HCT116 (cell line): ENCODE data around the gene ECM1. TPM values are rescaled to one million over a fixed set of nuclear protein-coding genes. Genes with fewer than 3 reads are reported as not detected.

Experiments used
- ATAC-seq: fragments of 200-7000 bp; cut with Tn5 transposase; 2 replicates; pipeline ENCODE4 v1.9.1; 2020; ENCODE audit warnings: mild to moderate bottlenecking, moderate library complexity
- BruUV-seq: library from RNA; stranded (reverse); fragments of 400-500 nt; replicated peaks from 2 replicates; lab custom pipeline; 2021; lab: Mats Ljungman, UMichigan
- CTCF ChIA-PET: fragments of 300-600 bp; sonication (Branson Sonifier 250); formaldehyde crosslinking; loops from one replicate; lab custom pipeline; 2021; ENCODE audit warnings: antibody characterized with exemption; lab: Charles Lee
- POLR2A ChIA-PET: fragments of 300-600, 350-600 bp; sonication (Branson Sonifier 250); formaldehyde crosslinking; loops from one replicate; lab custom pipeline; 2021; ENCODE audit warnings: antibody characterized with exemption; lab: Charles Lee
- RAD21 ChIA-PET, 2 experiments: fragments of 300-600 bp; sonication (Branson Sonifier 250); formaldehyde crosslinking; loops; one replicate each; lab custom pipeline; 2023; ENCODE audit warnings: low total read pairs in 2 of 2; ENCODE audit not compliant: uncharacterized antibody in 2 of 2, unreplicated experiment in 2 of 2, low non-redundant PET in 1 of 2; lab: Charles Lee
- DNase-seq: peaks from one replicate; pipeline ENCODE4 v3.0.0-alpha.2; 2010; ENCODE audit warnings: low read depth, low spot score
- H2AFZ ChIP-seq: fragments of 200-600 bp; shearing (Covaris generic), sonication (generic); 2 replicates; pipeline ENCODE4 v1.6.1; 2017; ENCODE audit warnings: low read depth, mixed run types, mixed read lengths, antibody characterized with exemption, low read length; ENCODE audit not compliant: poor library complexity, severe bottlenecking
- H3K27ac ChIP-seq: 2 replicates; pipeline ENCODE4 v1.5.1; 2012; ENCODE audit warnings: low read depth, low read length
- H3K27me3 ChIP-seq: fragments of 200-600 bp; sonication (generic); 2 replicates; pipeline ENCODE4 v1.6.1; 2016; ENCODE audit warnings: mixed run types, low read length, mixed read lengths; ENCODE audit not compliant: insufficient read depth
- H3K36me3 ChIP-seq, 2 experiments: fragments of 200-500 bp in 1 of 2; fragments of 200-600 bp in 1 of 2; sonication (Bioruptor generic) in 1 of 2; sonication (generic) in 1 of 2; 2 replicates each; pipeline versions ENCODE4 v1.5.1 to v1.6.1; 2014 to 2016; ENCODE audit warnings: low read length in 2 of 2, inconsistent platforms in 1 of 2, mixed read lengths in 1 of 2, mixed run types in 1 of 2; ENCODE audit not compliant: insufficient read depth in 2 of 2, control insufficient read depth in 1 of 2
- H3K4me1 ChIP-seq, 2 experiments: fragments of 200-600 bp in 1 of 2; sonication (generic) in 1 of 2; 2 replicates each; pipeline versions ENCODE4 v1.5.1 to v1.6.1; 2012 to 2017; ENCODE audit warnings: low read length in 2 of 2, inconsistent platforms in 1 of 2, mild to moderate bottlenecking in 1 of 2, mixed read lengths in 1 of 2, mixed run types in 1 of 2, moderate library complexity in 1 of 2; ENCODE audit not compliant: insufficient read depth in 2 of 2, control insufficient read depth in 1 of 2
- H3K4me2 ChIP-seq: fragments of 200-600 bp; sonication (generic); 2 replicates; pipeline ENCODE4 v1.6.1; 2017; ENCODE audit warnings: mixed run types, low read length, mixed read lengths
- H3K4me3 ChIP-seq, 2 experiments: fragments of 200-600 bp in 1 of 2; sonication (generic) in 1 of 2; replicated peaks in 1 of 2; 2 replicates each; pipeline ENCODE4 v1.5.1; 2011 to 2016; ENCODE audit warnings: low read length in 2 of 2, control low read depth in 1 of 2, low read depth in 1 of 2, mild to moderate bottlenecking in 1 of 2, mixed read lengths in 1 of 2, mixed run types in 1 of 2
- H3K79me2 ChIP-seq: fragments of 200-600 bp; sonication (generic); 2 replicates; pipeline ENCODE4 v1.6.1; 2017; ENCODE audit warnings: mild to moderate bottlenecking, mixed run types, low read length, moderate library complexity, mixed read lengths; ENCODE audit not compliant: insufficient read depth
- H3K9ac ChIP-seq: fragments of 200-600 bp; sonication (generic); 2 replicates; pipeline ENCODE4 v1.6.1; 2016; ENCODE audit warnings: low read length, mixed read lengths
- H3K9me2 ChIP-seq: fragments of 200-600 bp; sonication (generic), shearing (Covaris generic); 2 replicates; pipeline ENCODE4 v1.6.1; 2017; ENCODE audit warnings: mixed run types, mild to moderate bottlenecking, moderate library complexity; ENCODE audit not compliant: insufficient read depth
- H3K9me3 ChIP-seq, 2 experiments: fragments of 200-500 bp in 1 of 2; fragments of 200-600 bp in 1 of 2; sonication (Bioruptor generic) in 1 of 2; sonication (generic) in 1 of 2; 2 replicates each; pipeline ENCODE4 v1.6.1; 2014 to 2017; ENCODE audit warnings: low read length in 2 of 2, mixed read lengths in 2 of 2, inconsistent platforms in 1 of 2, low read depth in 1 of 2, mild to moderate bottlenecking in 1 of 2, mixed run types in 1 of 2, moderate library complexity in 1 of 2; ENCODE audit not compliant: control insufficient read depth in 1 of 2, insufficient read depth in 1 of 2
- H4K20me1 ChIP-seq: fragments of 200-600 bp; sonication (generic), shearing (Covaris generic); 2 replicates; pipeline ENCODE4 v1.6.1; 2017; ENCODE audit warnings: mixed run types, mild to moderate bottlenecking, moderate library complexity; ENCODE audit not compliant: insufficient read depth
- ATF3 ChIP-seq: IDR thresholded peaks from 2 replicates; pipeline ENCODE4 v1.6.1; 2012
- CEBPB ChIP-seq: IDR thresholded peaks from 2 replicates; pipeline ENCODE4 v1.6.1; 2012; ENCODE audit warnings: low read depth
- EZH2phosphoT487 ChIP-seq: fragments of 200-600 bp; IDR thresholded peaks from 2 replicates; pipeline ENCODE4 v1.6.1; 2018; ENCODE audit warnings: antibody characterized with exemption, borderline replicate concordance
- JUND ChIP-seq: IDR thresholded peaks from 2 replicates; pipeline ENCODE4 v1.6.1; 2012
- SIN3A ChIP-seq: IDR thresholded peaks from 2 replicates; pipeline ENCODE4 v1.6.1; 2012; ENCODE audit warnings: low read depth
- SP1 ChIP-seq: IDR thresholded peaks from 2 replicates; pipeline ENCODE4 v1.6.1; 2012; ENCODE audit warnings: low read depth
- YY1 ChIP-seq: IDR thresholded peaks from 2 replicates; pipeline ENCODE4 v1.6.1; 2011; ENCODE audit warnings: low read length, low read depth, moderate library complexity, mild to moderate bottlenecking; ENCODE audit not compliant: insufficient replicate concordance; ENCODE audit errors: extremely low read depth
- ZFX ChIP-seq: fragments of 450-650 bp; IDR thresholded peaks from 2 replicates; pipeline ENCODE4 v1.6.1; 2017
- ZNF274 ChIP-seq: fragments of 200-500 bp; sonication (Bioruptor generic); IDR thresholded peaks from 2 replicates; pipeline ENCODE4 v1.6.1; 2014; ENCODE audit warnings: mild to moderate bottlenecking, low read depth, low read length, inconsistent platforms
- intact Hi-C: fragments of 100-400 bp; cut with micrococcal nuclease; formaldehyde crosslinking; loops from 2 replicates; pipeline ENCODE4 v1.10.0; 2022
- total RNA-seq: library from RNA; stranded (reverse); gene quantifications from one replicate; pipeline ENCODE4 v1.2.1, GENCODE V29; 2021; ENCODE audit not compliant: unreplicated experiment
- TF ChIP-seq, protein P1 (sequence below): IDR thresholded peaks from 2 replicates; pipeline ENCODE4 v1.6.1; 2012

ECM1 gene
- total RNA-seq, 1 experiment from 2014 or later, result 2.0 TPM

GRCh38 chr1:150545486-150546032 lies 37.6 kb downstream of the ECM1 start (continued):
- no peak for TF ChIP-seq ATF3
- TF ChIP-seq ZFX, result no peak
- TF ChIP-seq SP1, result no peak

DNA sequence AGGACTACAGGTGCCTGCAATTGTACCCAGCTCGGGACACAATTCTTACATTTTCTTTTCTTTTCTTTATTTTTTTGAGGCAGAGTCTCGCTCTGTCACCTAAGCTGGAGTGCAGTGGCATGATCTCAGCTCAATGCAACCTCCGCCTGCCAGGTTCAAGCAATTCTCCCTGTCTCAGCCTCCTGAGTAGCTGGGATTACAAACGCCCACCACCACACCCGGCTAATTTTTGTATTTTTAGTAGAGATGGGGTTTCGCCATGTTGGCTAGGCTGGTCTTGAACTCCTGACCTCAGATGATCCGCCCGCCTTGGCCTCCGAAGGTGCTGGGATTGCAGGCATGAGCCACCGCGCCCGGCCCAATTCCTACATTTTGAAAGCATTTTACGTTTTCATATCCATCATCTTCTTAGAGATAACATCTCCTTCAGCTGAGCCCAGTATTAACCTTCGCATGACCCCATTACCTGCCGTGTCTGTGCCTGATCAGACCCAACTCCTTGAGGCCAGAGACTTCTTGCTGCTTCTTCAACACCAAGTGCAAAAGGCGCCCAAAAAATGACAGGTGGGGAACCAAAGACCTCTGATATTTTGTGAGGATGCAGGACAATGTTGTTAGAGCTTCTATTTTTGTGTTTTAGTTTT lies 38.5 kb downstream of the ECM1 start:
- TSS peak; percentile 40 for BruUV-seq
- ChIA-PET POLR2A (no interaction called here), CTCF (interaction anchor here (4.8 kb wide), 1 partner anchor 14 kb away, joined by 35 read pairs; no protein-coding TSS in a partner anchor), RAD21 (no interaction called here)
- peaks cover 6 to 18% of the 10 kb centered on the region in 2 experiments; a peak in 3 of 4 replicates for H3K4me1 ChIP-seq
- no peaks in the 10 kb centered on the region for H3K36me3 ChIP-seq
- TF ChIP-seq ZNF274, result no peak
- no peaks in the 10 kb centered on the region for H4K20me1 ChIP-seq
- DNase-seq (no peak), ATAC-seq (no peak)
- H3K9ac ChIP-seq, result no peak overlapping the region
- H2AFZ ChIP-seq, result no peak overlapping the region
- intact Hi-C loops, result no loop called here
- no peaks in the 10 kb centered on the region for H3K9me3 ChIP-seq
- H3K79me2 ChIP-seq, result no peaks in the 10 kb centered on the region
- H3K4me3 ChIP-seq, result no peak overlapping the region
- no peaks in the 10 kb centered on the region for H3K9me2 ChIP-seq
- no peaks in the 10 kb centered on the region for H3K27me3 ChIP-seq
- H3K27ac ChIP-seq, result no peak overlapping the region
- peak overlapping the region; percentile 17; the same call in 1 of the 2 replicates for H3K4me2 ChIP-seq

- CTCF ChIA-PET, result interaction anchor here (0.7 to 4.8 kb wide), 4 partner anchors 11 to 27 kb away, joined by 3 to 35 read pairs (median 6); no protein-coding TSS in a partner anchor
- no TSS peak for BruUV-seq
- POLR2A ChIA-PET, result interaction anchor here (1.0 kb wide), 1 partner anchor 15 kb away, joined by 3 read pairs; no protein-coding TSS in a partner anchor
- TF ChIP-seq ATF3, result no peak
- TF ChIP-seq YY1, result no peak
- no peak for TF ChIP-seq EZH2phosphoT487
- TF ChIP-seq, protein P1, sequence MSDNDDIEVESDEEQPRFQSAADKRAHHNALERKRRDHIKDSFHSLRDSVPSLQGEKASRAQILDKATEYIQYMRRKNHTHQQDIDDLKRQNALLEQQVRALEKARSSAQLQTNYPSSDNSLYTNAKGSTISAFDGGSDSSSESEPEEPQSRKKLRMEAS, result no peak
- no peak for TF ChIP-seq CEBPB
- no peak for TF ChIP-seq JUND
- no peak for TF ChIP-seq SIN3A
- H3K27me3 ChIP-seq, result no peaks in the 10 kb centered on the region
- DNase-seq (no peak), ATAC-seq (no peak)
- no peaks in the 10 kb centered on the region for H3K9me2 ChIP-seq
- H3K4me1 ChIP-seq, result peaks cover 10 to 30% of the 10 kb centered on the region in 2 experiments; a peak in 3 of 4 replicates
- peak overlapping the region; percentile 62 for H3K27ac ChIP-seq
- H3K9me3 ChIP-seq, result no peaks in the 10 kb centered on the region
- peak overlapping the region; percentile 72 for H3K9ac ChIP-seq
- H3K79me2 ChIP-seq, result no peaks in the 10 kb centered on the region
- peak overlapping the region; percentile 44 to 59 for H3K4me3 ChIP-seq
- H4K20me1 ChIP-seq, result no peaks in the 10 kb centered on the region
- intact Hi-C loops, result no loop called here
- no peaks in the 10 kb centered on the region for H3K36me3 ChIP-seq
- peak overlapping the region; percentile 97 for H3K4me2 ChIP-seq
- peak overlapping the region; percentile 63 for H2AFZ ChIP-seq
- RAD21 ChIA-PET, result no interaction called here
These were observed 40.4 kb downstream of the ECM1 start for GRCh38 chr1:150548324-150548631.
